Nephron (organoid): ENCODE data around the gene TMEM72.

Experiments
- H3K27ac Mint-ChIP-seq, 3 experiments: 2 replicates each; pipeline ENCODE4 v1.8.0; 2020; ENCODE audit warnings: mixed read lengths in 3 of 3, mild to moderate bottlenecking in 2 of 3, moderate library complexity in 1 of 3
- H3K27me3 Mint-ChIP-seq: 2 replicates; pipeline ENCODE4 v1.8.0; 2021; ENCODE audit warnings: low read depth, mild to moderate bottlenecking, moderate library complexity, mixed read lengths
- H3K36me3 Mint-ChIP-seq: 2 replicates; pipeline ENCODE4 v1.8.0; 2020; ENCODE audit warnings: low read depth, mixed read lengths
- H3K4me1 Mint-ChIP-seq: 2 replicates; pipeline ENCODE4 v1.8.0; 2020; ENCODE audit warnings: mixed read lengths
- H3K4me3 Mint-ChIP-seq, 3 experiments: 2 replicates each; pipeline ENCODE4 v1.8.0; 2020; ENCODE audit warnings: mild to moderate bottlenecking in 3 of 3, mixed read lengths in 3 of 3, moderate library complexity in 2 of 3
- H3K9me3 Mint-ChIP-seq: 2 replicates; pipeline ENCODE4 v1.8.0; 2020; ENCODE audit warnings: mixed read lengths
- TF ChIP-seq, protein P1 (sequence below), 3 experiments: fragments of 200-600 bp; sonication (generic); IDR thresholded peaks; one replicate each; pipeline ENCODE4 v1.5.0; 2021; ENCODE audit warnings: antibody characterized with exemption in 3 of 3; ENCODE audit not compliant: unreplicated experiment in 3 of 3

Gene TMEM72

DNA sequence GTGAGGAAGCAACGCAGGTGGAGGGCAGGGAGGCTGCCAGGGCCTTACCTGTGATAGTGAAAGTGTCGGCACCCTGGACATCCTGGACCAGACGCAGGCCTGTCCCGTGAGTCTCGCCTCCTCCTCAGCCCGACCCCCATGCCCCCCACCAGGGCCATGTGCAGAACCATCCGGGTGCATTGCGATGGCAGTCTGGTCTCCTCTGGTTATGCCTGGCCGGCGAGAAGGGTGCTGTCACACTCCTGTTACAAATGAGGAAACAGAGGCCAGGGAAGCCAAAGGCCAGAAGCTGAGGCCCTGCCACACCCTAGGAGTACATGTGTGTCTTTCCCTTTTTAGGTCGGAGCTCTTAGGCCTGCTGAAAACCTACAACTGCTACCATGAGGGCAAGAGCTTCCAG is 60.3 kb downstream of the TMEM72 start:
- Mint-ChIP-seq H3K27ac (no peak overlapping the region), H3K36me3 (peaks cover 34% of the 10 kb centered on the region), H3K4me1 (peaks cover 59% of the 10 kb centered on the region), H3K9me3 (no peaks in the 10 kb centered on the region), H3K27me3 (no peaks in the 10 kb centered on the region), H3K4me3 (no peak overlapping the region)
- TF ChIP-seq, protein P1, sequence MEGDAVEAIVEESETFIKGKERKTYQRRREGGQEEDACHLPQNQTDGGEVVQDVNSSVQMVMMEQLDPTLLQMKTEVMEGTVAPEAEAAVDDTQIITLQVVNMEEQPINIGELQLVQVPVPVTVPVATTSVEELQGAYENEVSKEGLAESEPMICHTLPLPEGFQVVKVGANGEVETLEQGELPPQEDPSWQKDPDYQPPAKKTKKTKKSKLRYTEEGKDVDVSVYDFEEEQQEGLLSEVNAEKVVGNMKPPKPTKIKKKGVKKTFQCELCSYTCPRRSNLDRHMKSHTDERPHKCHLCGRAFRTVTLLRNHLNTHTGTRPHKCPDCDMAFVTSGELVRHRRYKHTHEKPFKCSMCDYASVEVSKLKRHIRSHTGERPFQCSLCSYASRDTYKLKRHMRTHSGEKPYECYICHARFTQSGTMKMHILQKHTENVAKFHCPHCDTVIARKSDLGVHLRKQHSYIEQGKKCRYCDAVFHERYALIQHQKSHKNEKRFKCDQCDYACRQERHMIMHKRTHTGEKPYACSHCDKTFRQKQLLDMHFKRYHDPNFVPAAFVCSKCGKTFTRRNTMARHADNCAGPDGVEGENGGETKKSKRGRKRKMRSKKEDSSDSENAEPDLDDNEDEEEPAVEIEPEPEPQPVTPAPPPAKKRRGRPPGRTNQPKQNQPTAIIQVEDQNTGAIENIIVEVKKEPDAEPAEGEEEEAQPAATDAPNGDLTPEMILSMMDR (IDR thresholded peaks at IDR 0.05; ENCODE audit: unreplicated experiment in 3 of 3) = no peak

DNA sequence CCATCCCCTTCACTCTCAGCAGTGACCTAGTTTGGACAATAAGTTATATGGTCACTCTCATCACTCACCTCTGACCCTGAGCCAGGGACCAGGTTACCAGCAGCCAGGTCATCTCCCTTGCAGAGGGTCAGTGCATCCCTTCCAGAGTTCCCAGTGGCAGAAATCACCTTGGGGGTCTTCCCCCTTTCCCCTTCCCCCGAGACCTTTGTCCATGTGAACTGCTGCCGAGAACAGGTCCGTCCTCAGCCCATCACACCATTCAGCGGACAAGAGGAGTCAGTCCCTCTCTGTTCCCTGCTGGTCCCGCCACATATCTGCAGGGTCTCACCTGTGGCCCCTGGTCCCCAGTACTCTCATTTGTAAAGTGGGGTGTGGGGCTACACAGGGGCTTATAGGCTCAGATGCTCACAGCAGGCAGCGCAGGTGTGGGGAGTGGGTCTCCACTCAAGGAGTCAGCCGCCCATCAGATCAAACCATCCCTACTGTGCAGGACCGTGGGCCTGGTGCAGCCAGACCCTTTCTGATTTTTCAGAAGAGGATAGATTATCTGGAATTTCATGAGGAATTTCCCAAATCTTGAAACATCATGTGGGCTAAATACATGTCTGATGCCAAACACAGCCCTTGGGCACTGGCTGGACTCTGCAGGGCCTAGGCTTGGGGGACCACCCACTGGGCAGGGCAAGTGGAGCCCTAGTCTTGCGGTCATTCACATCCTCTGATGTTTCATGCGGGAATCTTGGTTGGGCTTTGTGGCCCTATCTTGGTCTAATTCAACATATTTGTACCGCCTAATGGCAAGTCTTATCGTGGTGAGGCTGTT is 61.0 kb downstream of the TMEM72 start:
- peaks cover 34% of the 10 kb centered on the region for H3K36me3 Mint-ChIP-seq
- H3K27me3 Mint-ChIP-seq = no peaks in the 10 kb centered on the region
- no peaks in the 10 kb centered on the region for H3K9me3 Mint-ChIP-seq
- H3K4me3 Mint-ChIP-seq = no peak overlapping the region
- H3K4me1 Mint-ChIP-seq = peaks cover 59% of the 10 kb centered on the region
- TF ChIP-seq, protein P1 (IDR thresholded peaks at IDR 0.05; ENCODE audit: unreplicated experiment in 3 of 3) = no peak
- peak overlapping the region in 1 of 3 experiments; percentile 64 for H3K27ac Mint-ChIP-seq

DNA sequence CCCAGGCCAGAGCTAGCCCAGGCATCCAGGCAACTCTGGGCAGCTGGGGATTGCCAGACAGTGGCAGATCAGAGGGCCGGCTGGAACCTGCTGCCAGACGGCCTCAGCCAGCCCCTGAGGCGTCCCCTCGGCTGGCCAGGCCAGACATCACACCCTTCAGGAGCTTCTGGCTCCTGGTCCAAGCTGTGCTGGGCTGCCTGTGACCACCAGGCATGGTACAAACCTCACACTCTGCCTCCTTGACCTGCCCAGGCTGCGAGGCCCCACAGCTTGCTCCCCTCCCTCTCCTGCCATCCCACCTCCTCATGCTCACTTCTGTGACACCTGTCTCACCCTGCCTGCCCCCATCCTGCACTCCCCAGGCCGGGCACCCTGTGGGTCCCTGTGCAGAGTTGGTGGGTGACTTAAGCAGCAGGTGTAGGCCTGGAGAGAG is 61.8 kb downstream of the TMEM72 start:
- Mint-ChIP-seq H3K4me3 (no peak overlapping the region), H3K4me1 (peaks cover 55% of the 10 kb centered on the region), H3K36me3 (peaks cover 34% of the 10 kb centered on the region), H3K27ac (peak overlapping the region; percentile 71 to 73 (median 73)), H3K27me3 (no peaks in the 10 kb centered on the region), H3K9me3 (no peaks in the 10 kb centered on the region)
- TF ChIP-seq, protein P1 (IDR thresholded peaks at IDR 0.05; ENCODE audit: unreplicated experiment in 3 of 3) = no peak

DNA sequence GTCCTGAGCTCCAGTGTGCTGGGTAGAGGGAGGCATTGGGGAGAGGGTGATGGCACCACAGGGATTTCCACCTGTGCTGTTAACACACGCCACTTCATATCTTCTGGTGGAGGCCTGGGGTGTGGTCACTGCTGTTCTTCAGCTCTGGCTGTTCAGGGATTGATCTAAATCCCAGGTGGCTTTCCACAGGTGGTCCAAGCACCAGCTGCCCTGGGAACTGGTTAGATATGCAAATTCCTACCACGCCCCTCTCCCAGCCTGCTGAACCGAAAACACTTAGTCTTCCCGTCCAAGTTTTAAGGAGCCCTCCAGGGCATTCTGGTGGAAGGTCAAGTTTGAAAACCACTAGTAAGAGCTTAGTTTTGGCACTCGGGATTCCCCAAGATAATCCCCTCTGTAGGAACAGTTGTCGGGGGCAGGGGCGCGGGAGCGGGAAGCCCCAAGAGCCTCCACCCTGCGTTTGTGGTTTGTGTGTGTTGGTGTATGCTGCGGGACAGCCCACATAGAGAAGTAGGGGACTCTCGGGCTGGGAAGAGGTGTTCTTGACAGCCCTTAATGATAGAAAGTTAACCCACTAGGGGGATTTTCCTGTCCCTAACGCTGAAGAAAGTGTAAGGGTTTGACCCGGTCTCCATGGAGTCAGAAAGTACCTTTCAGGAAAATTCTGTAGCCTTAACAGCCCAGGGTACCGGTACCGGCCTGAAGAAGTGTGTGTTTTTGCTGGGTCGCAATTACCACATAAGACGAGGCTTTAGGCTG is 62.4 kb downstream of the TMEM72 start:
- H3K4me3 Mint-ChIP-seq = peak overlapping the region in 2 of 3 experiments; percentile 17 to 50
- peaks cover 34% of the 10 kb centered on the region for H3K36me3 Mint-ChIP-seq
- no peaks in the 10 kb centered on the region for H3K9me3 Mint-ChIP-seq
- no peaks in the 10 kb centered on the region for H3K27me3 Mint-ChIP-seq
- TF ChIP-seq, protein P1 (IDR thresholded peaks at IDR 0.05; ENCODE audit: unreplicated experiment in 3 of 3) = no peak
- H3K4me1 Mint-ChIP-seq = peaks cover 56% of the 10 kb centered on the region
- peak overlapping the region; percentile 71 to 73 (median 73) for H3K27ac Mint-ChIP-seq

DNA sequence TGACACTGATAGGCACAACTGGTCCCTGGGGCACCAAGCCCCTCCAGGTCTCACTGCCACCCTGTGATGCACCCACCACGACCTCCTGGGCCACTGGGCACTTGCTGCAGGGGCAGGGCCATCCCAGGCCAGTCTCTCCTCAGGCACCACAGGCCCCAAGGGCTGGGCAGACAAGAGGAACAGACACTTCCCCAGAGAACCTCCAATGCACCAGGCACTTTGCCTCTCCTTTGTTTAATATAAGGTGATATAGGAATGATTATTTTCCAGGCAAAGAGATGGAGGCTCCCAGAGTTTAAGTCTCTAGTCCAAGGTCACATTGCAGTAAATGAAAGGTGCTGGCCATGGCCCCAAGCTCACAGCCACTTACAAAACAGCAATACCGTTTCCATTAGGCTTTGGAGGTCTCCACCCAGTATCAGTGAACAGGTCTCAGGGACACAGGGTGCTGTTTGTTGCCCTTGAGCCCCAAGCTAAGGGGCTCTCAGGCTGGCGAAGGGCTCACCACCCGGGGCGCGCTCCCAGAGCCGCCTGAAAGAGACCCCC is 63.0 kb downstream of the TMEM72 start:
- no peaks in the 10 kb centered on the region for H3K27me3 Mint-ChIP-seq
- peaks cover 28% of the 10 kb centered on the region for H3K36me3 Mint-ChIP-seq
- H3K27ac Mint-ChIP-seq = peak overlapping the region; percentile 71 to 77 (median 73)
- H3K4me1 Mint-ChIP-seq = peaks cover 56% of the 10 kb centered on the region
- TF ChIP-seq, protein P1 (IDR thresholded peaks at IDR 0.05; ENCODE audit: unreplicated experiment in 3 of 3) = no peak
- peak overlapping the region in 2 of 3 experiments; percentile 10 to 60 for H3K4me3 Mint-ChIP-seq
- H3K9me3 Mint-ChIP-seq = no peaks in the 10 kb centered on the region
